ENCODE measurements around the gene KCNQ5. TPM values are rescaled to one million over a fixed set of nuclear protein-coding genes. Genes with fewer than 3 reads are reported as not detected.
"Not testable (repeated sequence)": the region's sequence is repeated elsewhere in the genome, so short reads cannot be mapped to it uniquely, and the experiment has no call there.

Gene KCNQ5
- total RNA-seq, 4 donors from 2014 or later, result 0.96 to 3.4 (median 1.5) TPM

DNA sequence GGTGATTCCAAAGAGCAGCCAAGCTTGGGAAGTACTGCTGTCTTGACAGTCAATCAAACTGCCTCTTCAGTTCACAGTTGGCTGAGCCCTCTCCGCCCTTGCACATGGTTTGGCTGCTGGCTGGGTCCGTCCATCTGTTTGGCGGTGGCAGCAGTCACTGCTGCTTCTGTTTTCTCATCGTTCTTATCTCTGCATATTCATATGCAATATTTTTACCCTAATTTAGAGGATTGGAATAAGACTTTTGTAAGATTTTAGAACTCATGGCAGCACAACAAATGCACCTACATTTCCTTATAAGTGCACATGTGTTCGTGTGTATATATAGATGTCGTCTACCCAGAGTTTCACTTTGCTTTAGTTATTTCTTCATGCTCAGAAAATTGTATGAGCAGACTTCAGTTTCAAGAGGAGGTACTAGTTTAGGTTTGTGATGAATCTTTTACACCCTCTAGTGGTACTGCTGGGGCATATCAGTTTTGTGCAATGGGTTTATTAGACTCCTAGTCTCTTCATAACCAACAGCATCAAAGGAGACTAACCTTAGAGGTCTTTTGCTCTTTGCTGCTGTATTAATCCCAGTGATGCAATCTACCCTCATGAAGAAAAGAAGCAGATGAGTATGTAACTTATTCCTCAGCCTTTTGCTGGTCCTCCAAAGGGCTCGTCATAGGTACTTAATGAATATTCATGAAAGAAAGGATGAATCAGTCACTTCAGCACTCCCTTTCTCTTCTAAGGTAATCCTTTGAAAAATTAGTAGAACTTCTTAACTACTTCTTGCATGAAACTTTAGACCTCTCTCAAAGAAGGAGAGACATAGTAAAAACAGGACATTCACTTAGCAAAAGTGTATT, 559.1 kb downstream of the KCNQ5 start:
- Histone ChIP-seq H3K9me3 (no peaks in the 10 kb centered on the region), H3K27ac (no peak overlapping the region), H3K27me3 (no peaks in the 10 kb centered on the region), H3K36me3 (no peaks in the 10 kb centered on the region), H3K4me3 (peak overlapping the region; percentile 14 to 35), H3K4me1 (peaks cover 0 to 6% (median 0%) of the 10 kb centered on the region in 3 donors)
- ATAC-seq, result peak; percentile 65
- 9 to 13% methylated on average over 6 to 7 of the region's 7 CpGs for WGBS, 2 donors (ENCODE audit: low coverage in 1 of 2)
- TF ChIP-seq, protein P1, sequence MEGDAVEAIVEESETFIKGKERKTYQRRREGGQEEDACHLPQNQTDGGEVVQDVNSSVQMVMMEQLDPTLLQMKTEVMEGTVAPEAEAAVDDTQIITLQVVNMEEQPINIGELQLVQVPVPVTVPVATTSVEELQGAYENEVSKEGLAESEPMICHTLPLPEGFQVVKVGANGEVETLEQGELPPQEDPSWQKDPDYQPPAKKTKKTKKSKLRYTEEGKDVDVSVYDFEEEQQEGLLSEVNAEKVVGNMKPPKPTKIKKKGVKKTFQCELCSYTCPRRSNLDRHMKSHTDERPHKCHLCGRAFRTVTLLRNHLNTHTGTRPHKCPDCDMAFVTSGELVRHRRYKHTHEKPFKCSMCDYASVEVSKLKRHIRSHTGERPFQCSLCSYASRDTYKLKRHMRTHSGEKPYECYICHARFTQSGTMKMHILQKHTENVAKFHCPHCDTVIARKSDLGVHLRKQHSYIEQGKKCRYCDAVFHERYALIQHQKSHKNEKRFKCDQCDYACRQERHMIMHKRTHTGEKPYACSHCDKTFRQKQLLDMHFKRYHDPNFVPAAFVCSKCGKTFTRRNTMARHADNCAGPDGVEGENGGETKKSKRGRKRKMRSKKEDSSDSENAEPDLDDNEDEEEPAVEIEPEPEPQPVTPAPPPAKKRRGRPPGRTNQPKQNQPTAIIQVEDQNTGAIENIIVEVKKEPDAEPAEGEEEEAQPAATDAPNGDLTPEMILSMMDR (IDR thresholded peaks at IDR 0.05), result peak; percentile 59 to 81 (median 75)
- no peak for TF ChIP-seq POLR2A (IDR thresholded peaks at IDR 0.05)
- no peak for TF ChIP-seq POLR2AphosphoS5 (IDR thresholded peaks at IDR 0.05)

DNA sequence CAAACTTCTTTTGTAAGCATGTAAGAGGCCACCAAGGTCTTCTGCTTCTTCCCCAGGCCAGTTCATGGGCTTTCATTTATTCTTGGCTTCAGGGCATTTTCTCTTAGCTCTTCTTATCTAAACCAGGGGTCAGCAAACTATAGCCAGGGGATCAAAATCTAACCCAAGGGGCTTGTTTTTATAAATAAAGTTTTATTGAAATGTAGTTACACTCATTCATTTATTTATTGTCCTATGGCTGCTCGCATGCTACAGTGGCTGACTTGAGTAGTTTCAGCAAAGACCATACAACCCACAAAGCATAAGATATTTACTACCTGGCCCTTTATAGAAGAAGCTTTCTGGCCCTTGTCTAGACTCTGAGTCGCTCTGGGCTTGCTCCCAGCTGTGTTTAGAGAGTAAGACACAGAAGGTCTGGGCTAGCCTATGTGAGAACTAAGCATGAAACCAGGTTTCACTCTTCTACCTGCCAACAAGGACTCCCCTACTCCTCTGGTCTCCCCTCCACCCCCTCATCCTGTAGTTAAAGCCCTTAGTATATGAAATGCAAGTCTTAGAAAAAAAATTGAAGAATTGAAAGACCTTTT, 560.2 kb downstream of the KCNQ5 start:
- ATAC-seq, result no peak
- Histone ChIP-seq H3K27me3 (no peaks in the 10 kb centered on the region), H3K27ac (no peak overlapping the region), H3K9me3 (no peaks in the 10 kb centered on the region), H3K36me3 (no peaks in the 10 kb centered on the region), H3K4me3 (no peak overlapping the region), H3K4me1 (peaks cover 0 to 6% (median 0%) of the 10 kb centered on the region in 3 donors)
- 65 to 100% methylated on average over 1 to 2 of the region's 2 CpGs for WGBS, 2 donors (ENCODE audit: low coverage in 1 of 2)
- TF ChIP-seq EP300 (IDR thresholded peaks at IDR 0.05) (no peak), POLR2AphosphoS5 (IDR thresholded peaks at IDR 0.05) (no peak), POLR2A (IDR thresholded peaks at IDR 0.05) (no peak)
- TF ChIP-seq, protein P1 (IDR thresholded peaks at IDR 0.05), result no peak

DNA sequence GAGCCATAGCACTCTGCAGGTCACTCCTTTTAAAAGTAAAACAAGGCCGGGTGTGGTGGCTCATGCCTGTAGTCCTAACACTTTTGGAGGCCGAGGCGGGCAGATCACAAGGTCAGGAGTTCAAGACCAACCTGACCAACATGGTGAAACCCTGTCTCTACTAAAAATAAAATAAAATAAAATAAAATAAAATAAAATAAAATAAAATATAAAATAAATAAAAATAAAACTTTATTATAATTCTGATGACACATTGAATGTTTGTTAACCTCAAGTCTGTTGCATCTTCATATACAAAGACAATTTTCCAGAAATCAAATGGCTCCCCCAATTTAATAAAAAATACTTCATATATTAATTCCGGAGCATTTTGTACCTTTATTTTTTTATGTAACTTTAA, 571.4 kb downstream of the KCNQ5 start:
- not testable (repeated sequence) for H3K27me3 ChIP-seq, H3K27ac ChIP-seq, H3K36me3 ChIP-seq, ATAC-seq, H3K9me3 ChIP-seq, H3K4me3 ChIP-seq, H3K4me1 ChIP-seq
- WGBS, 2 donors (ENCODE audit: low coverage in 1 of 2), result 96 to 100% methylated on average over 1 of the region's 4 CpGs

DNA sequence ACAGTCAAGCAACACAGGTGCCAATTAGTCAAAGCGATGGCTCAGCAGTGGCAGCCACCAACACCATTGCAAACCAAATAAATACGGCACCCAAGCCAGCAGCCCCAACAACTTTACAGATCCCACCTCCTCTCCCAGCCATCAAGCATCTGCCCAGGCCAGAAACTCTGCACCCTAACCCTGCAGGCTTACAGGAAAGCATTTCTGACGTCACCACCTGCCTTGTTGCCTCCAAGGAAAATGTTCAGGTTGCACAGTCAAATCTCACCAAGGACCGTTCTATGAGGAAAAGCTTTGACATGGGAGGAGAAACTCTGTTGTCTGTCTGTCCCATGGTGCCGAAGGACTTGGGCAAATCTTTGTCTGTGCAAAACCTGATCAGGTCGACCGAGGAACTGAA, 572.9 kb downstream of the KCNQ5 start:
- WGBS, 2 donors (ENCODE audit: low coverage in 1 of 2), result 89 to 92% methylated on average over 2 to 4 of the region's 7 CpGs
- TF ChIP-seq EP300 (IDR thresholded peaks at IDR 0.05) (no peak), POLR2AphosphoS5 (IDR thresholded peaks at IDR 0.05) (no peak), POLR2A (IDR thresholded peaks at IDR 0.05) (no peak)
- TF ChIP-seq, protein P1 (IDR thresholded peaks at IDR 0.05), result no peak
- no peaks in the 10 kb centered on the region for H3K9me3 ChIP-seq

DNA sequence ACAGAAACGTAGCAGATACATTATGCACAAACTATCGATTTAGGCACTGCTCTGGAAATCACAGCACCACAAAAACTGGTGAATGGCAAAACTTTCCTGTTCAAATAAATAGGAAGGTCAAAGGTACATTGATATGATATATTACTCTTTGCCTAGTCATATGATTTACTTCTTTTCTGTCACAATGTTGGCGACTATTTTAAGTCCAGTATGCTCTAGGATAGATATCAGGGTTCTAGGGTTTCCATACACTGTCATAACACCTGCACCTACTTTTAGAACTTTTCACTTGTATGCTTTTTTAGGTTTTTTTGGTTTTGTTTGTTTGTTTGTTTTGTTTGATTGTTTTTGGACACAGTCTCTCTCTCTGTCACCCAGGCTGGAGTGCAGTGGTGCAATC, 578.4 kb downstream of the KCNQ5 start:
- Histone ChIP-seq H3K9me3 (no peaks in the 10 kb centered on the region), H3K36me3 (peaks cover 0 to under 1% of the 10 kb centered on the region in 2 donors), H3K27ac (no peak overlapping the region), H3K27me3 (no peaks in the 10 kb centered on the region), H3K4me3 (no peak overlapping the region), H3K4me1 (no peaks in the 10 kb centered on the region)
- TF ChIP-seq POLR2AphosphoS5 (IDR thresholded peaks at IDR 0.05) (no peak), POLR2A (IDR thresholded peaks at IDR 0.05) (no peak), EP300 (IDR thresholded peaks at IDR 0.05) (no peak)
- TF ChIP-seq, protein P1 (IDR thresholded peaks at IDR 0.05), result no peak
- no peak for ATAC-seq
- 79 to 82% methylated on average over 3 of the region's 3 CpGs for WGBS, 2 donors (ENCODE audit: low coverage in 1 of 2)

More for the DNA sequence above, 572.9 kb downstream of the KCNQ5 start:
- no peaks in the 10 kb centered on the region for H3K27me3 ChIP-seq
- no peak overlapping the region for H3K4me3 ChIP-seq
- no peak overlapping the region for H3K27ac ChIP-seq
- no peaks in the 10 kb centered on the region for H3K4me1 ChIP-seq
- H3K36me3 ChIP-seq, result peaks cover 0 to 8% of the 10 kb centered on the region in 2 donors
- no peak for ATAC-seq
